ENCODE data around the gene ID4.

ID4 gene

DNA sequence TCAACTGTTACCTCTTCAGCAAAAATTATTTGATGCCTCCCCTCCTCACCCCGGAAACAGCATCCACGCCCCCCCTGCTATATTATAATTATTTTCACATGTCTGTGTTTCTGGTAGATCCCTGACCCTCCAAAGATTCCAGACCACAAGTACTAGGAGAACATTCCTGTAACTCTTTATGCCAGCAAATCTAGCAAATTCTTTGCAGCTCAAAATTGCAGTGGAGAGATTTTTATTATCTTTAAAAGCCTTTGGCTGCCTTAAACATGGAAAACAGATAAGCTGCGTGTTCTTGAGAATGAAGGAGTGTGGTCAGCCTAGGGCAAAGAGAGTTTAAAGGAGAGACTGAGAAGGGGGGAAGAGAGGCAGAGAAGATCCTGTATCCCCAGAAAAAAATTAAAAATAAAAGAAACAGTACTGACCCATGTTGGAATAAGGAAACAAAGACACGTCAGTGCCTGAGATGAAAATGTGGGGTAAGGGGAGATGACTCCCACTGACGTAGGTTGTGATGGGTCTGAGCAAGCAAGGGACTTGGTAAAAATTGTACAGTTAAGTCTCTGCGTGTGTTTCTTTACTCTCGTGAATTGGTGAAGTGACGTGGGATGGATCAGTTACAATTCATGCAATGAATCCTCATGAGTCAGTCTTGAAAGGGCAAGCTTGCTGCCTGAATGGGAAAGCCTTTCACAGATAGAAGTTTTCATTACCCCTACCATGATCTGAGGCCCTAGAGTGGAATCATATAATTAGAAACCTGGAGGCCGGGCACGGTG is 8.3 kb downstream of the ID4 start:
- TF ChIP-seq, protein P1, sequence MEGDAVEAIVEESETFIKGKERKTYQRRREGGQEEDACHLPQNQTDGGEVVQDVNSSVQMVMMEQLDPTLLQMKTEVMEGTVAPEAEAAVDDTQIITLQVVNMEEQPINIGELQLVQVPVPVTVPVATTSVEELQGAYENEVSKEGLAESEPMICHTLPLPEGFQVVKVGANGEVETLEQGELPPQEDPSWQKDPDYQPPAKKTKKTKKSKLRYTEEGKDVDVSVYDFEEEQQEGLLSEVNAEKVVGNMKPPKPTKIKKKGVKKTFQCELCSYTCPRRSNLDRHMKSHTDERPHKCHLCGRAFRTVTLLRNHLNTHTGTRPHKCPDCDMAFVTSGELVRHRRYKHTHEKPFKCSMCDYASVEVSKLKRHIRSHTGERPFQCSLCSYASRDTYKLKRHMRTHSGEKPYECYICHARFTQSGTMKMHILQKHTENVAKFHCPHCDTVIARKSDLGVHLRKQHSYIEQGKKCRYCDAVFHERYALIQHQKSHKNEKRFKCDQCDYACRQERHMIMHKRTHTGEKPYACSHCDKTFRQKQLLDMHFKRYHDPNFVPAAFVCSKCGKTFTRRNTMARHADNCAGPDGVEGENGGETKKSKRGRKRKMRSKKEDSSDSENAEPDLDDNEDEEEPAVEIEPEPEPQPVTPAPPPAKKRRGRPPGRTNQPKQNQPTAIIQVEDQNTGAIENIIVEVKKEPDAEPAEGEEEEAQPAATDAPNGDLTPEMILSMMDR (conservative IDR thresholded peaks at IDR 0.05; ENCODE audit: low read depth, low read length), result no peak
- no peak for DNase-seq (ENCODE audit: low read depth)
- no peak overlapping the region for H3K4me3 ChIP-seq (ENCODE audit: low read depth, low read length)

DNA sequence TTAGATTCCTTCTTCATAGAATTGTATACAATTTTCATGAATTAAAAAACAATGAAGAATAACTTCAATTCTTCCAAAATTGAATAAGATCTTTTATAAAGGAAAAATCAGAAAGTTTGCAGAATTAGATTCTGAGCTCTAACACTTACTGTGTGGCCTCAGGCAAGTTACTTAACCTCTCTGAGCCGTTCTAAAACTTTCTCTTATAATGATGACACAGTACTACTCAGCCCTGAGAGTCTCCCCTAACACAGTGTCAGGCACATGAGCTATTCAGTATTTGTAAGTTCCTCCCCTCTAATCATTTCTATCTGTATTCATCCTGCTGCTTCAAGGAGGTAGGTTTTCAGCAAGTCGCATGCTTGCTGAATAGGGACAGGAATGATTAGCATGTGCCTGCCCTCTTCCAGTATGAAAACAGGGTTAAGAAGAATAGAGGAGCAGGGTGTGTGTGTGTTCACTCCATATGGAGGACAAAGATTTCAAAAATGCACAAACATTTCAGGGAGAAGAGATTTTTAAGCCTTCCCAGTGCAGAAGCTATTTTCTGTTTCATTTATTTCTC is 11.4 kb downstream of the ID4 start:
- H3K4me3 ChIP-seq (ENCODE audit: low read depth, low read length), result no peak overlapping the region
- TF ChIP-seq, protein P1 (conservative IDR thresholded peaks at IDR 0.05; ENCODE audit: low read depth, low read length), result no peak
- no peak for DNase-seq (ENCODE audit: low read depth)

DNA sequence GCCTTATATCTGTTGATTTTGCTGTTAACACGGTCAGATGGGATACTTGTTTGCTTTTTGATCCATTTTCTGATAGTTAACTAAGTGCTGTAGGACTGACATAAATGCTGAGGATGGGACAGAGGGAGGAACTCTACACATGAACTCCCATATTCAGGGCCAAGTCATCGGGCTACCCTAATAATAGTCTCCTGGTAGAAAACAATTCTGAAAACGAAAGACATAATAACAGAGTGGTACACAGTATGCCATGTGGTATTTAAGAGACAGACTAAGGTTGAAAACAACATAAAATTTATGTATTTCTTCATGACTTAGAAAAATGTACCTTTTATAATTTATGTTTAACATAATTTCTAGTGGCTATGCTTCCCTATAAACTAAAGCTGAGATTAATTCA is 12.0 kb downstream of the ID4 start:
- no peak for DNase-seq (ENCODE audit: low read depth)
- H3K4me3 ChIP-seq (ENCODE audit: low read depth, low read length), result no peak overlapping the region
- TF ChIP-seq, protein P1 (conservative IDR thresholded peaks at IDR 0.05; ENCODE audit: low read depth, low read length), result no peak

DNA sequence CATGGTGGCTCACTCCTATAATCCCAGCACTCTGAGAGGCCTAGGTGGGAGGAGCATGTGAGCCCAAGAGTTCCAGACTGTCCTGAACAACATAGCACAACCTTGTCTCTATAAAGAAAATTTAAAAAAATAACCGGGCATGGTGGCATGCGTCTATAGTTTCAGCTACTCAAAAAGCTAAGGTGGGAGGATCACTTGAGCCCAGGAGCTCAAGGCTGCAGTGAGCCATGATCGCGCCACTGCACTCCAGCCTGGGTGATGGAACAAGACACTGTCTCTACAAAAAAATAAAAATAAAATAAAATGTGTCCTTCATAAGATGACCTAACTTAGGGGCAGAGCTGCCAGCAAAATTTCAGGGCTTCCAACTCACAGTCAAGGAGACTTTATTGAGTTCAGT is 12.6 kb downstream of the ID4 start:
- TF ChIP-seq, protein P1 (conservative IDR thresholded peaks at IDR 0.05; ENCODE audit: low read depth, low read length), result no peak
- H3K4me3 ChIP-seq (ENCODE audit: low read depth, low read length), result no peak overlapping the region
- no peak for DNase-seq (ENCODE audit: low read depth)

DNA sequence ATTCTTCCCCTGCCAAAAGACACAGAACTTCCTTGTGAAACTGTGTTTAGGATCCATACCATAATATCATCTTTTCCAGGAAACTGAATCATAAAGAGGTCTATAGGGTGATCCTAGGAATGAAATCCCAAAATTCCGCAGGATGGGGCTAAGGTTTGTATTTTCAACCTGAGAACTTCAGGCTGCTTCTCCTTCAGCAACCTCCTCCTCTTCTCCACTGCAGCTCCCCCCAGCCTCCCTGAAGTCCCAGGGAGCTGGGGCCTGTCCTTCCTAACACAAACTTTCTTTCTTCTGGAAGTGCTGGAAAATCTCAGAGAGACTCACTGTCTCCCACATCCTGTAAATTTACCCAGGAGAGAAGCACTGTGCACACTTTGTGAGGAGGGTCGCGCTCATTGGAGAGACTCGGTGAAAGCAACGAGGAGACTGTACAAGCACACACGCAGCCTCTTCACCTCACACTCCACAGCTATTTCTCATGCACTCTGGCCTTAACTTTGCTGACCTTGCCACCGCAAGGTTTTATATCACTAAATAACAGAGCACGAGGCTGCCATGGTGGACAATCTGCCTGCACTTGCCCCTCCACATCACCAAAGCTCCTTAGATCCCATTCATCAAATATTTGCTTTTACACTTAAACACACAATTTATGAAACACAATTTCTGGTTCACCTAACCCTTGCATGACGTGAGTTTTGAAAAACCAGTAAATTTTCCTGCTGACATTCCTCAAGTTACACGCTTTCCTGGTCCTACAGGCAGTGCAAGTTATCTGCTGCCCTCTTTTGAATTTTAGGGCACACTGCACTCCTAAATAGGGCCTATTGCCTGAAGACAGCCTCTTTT is 14.3 kb downstream of the ID4 start:
- TF ChIP-seq, protein P1 (conservative IDR thresholded peaks at IDR 0.05; ENCODE audit: low read depth, low read length), result peak; percentile 99
- H3K4me3 ChIP-seq (ENCODE audit: low read depth, low read length), result peak overlapping the region; percentile 30

DNA sequence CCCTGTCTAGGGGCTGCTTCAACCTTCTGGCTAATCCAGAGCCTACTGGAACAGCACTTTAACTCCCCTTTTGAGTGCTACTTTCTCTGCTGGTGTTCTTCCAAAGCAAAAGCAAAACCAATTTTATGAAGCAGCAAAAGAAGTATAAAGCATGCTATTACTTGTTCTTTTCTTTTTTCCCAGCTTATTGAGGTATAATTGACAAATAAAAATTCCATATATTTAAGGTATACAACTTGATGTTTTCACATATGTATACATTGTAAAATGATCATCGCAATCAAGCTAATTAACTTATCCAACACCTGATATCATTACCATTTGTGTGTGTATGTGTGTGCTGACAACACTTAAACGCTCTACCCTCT is 14.9 kb downstream of the ID4 start:
- TF ChIP-seq, protein P1 (conservative IDR thresholded peaks at IDR 0.05; ENCODE audit: low read depth, low read length), result no peak
- H3K4me3 ChIP-seq (ENCODE audit: low read depth, low read length), result no peak overlapping the region
- no peak for DNase-seq (ENCODE audit: low read depth)

More for the DNA sequence above, 14.3 kb downstream of the ID4 start:
- peak; percentile 92 for DNase-seq (ENCODE audit: low read depth)
